Fibroblast of lung (primary cell): ENCODE results near the gene HTR3B.

Experiments
- CTCF ChIP-seq, 2 donors: IDR thresholded peaks in 1 of 2; conservative IDR thresholded peaks in 1 of 2; 1 replicate in 1 of 2; 2 replicates in 1 of 2; pipeline ENCODE4 v1.5.1; 2011 to 2012; ENCODE audit warnings: low read length in 2 of 2, control low read depth in 1 of 2, inconsistent platforms in 1 of 2, low read depth in 1 of 2, mild to moderate bottlenecking in 1 of 2
- EZH2 ChIP-seq: IDR thresholded peaks from 2 replicates; pipeline ENCODE4 v1.5.1; 2012; ENCODE audit warnings: low read length, control low read depth, mild to moderate bottlenecking; ENCODE audit errors: missing control alignments

- TF ChIP-seq CTCF (conservative IDR thresholded peaks at IDR 0.05 in 1 of 2, IDR thresholded peaks at IDR 0.05 in 1 of 2; ENCODE audit: low read depth in 1 of 2, low read length in 2 of 2) (no peak), EZH2 (no peak)
These were observed 67.1 kb downstream of the HTR3B start for GRCh38 chr11:113971506-113972195.
